Mucosa of stomach (tissue), 1 donor: Measurements from ENCODE around the gene ORM1.

Experiments
- H3K27me3 ChIP-seq: one replicate; pipeline ENCODE4 v1.7.0; 2013; ENCODE audit warnings: mild to moderate bottlenecking, low read length; ENCODE audit not compliant: control insufficient read depth, insufficient read depth
- H3K36me3 ChIP-seq: one replicate; pipeline ENCODE4 v1.7.0; 2013; ENCODE audit warnings: low read length; ENCODE audit not compliant: control insufficient read depth, insufficient read depth
- H3K4me1 ChIP-seq: one replicate; pipeline ENCODE4 v1.7.0; 2013; ENCODE audit warnings: mild to moderate bottlenecking, low read length; ENCODE audit not compliant: control insufficient read depth, insufficient read depth
- H3K4me3 ChIP-seq: one replicate; pipeline ENCODE4 v1.7.0; 2013; ENCODE audit warnings: low read length
- H3K9ac ChIP-seq: one replicate; pipeline ENCODE4 v1.7.0; 2013; ENCODE audit warnings: mild to moderate bottlenecking, low read length, moderate library complexity
- H3K9me3 ChIP-seq: one replicate; pipeline ENCODE4 v1.7.0; 2013; ENCODE audit warnings: mild to moderate bottlenecking, low read length, moderate library complexity; ENCODE audit not compliant: control insufficient read depth
- donor health status: Pancreatic carcinoma.

Gene ORM1

DNA sequence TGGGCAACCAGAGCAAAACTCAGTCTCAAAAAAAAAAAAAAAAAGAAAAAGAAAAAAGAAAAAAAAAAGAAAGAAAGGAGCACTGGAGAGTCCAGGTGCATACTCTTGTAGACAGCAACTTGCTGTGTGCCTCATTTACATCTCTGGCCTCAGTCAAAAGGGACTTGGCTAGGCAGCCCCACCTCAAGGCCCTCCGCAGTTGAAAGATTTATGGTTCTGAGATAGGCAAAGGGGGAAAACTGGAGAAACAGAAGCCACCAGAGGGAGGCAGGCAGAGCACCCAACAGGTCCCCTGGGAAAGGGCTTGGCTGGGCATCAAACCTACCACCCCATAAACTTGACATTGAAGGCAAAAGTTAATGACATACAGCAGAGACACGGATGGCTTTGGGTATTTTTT lies 12.8 kb downstream of the ORM1 start:
- no peaks in the 10 kb centered on the region for H3K27me3 ChIP-seq
- no peak overlapping the region for H3K4me3 ChIP-seq
- H3K4me1 ChIP-seq = no peaks in the 10 kb centered on the region
- H3K9ac ChIP-seq = no peak overlapping the region
- peaks cover 17% of the 10 kb centered on the region for H3K36me3 ChIP-seq
- H3K9me3 ChIP-seq = no peaks in the 10 kb centered on the region

DNA sequence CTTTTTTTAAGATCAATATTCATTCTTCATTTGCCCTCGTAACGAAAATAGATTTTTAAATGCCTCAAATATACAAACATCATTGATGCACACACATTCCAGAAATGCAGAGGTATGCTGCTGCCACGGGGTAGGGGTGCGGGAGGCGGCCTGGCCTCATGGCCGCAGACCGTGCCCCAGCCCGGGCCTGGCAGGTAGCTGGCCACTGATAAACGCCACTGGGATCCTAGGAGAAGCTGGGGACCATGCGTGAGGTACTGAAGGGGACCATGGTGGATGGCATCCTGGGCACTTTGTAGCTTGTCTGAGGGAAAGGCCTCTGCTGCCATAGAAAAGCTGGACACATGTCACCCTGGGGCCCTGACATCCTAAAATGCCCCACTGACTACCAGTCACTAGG lies 13.3 kb downstream of the ORM1 start:
- Histone ChIP-seq H3K9ac (no peak overlapping the region), H3K27me3 (no peaks in the 10 kb centered on the region), H3K36me3 (peaks cover 17% of the 10 kb centered on the region), H3K4me1 (no peaks in the 10 kb centered on the region), H3K9me3 (no peaks in the 10 kb centered on the region), H3K4me3 (no peak overlapping the region)

DNA sequence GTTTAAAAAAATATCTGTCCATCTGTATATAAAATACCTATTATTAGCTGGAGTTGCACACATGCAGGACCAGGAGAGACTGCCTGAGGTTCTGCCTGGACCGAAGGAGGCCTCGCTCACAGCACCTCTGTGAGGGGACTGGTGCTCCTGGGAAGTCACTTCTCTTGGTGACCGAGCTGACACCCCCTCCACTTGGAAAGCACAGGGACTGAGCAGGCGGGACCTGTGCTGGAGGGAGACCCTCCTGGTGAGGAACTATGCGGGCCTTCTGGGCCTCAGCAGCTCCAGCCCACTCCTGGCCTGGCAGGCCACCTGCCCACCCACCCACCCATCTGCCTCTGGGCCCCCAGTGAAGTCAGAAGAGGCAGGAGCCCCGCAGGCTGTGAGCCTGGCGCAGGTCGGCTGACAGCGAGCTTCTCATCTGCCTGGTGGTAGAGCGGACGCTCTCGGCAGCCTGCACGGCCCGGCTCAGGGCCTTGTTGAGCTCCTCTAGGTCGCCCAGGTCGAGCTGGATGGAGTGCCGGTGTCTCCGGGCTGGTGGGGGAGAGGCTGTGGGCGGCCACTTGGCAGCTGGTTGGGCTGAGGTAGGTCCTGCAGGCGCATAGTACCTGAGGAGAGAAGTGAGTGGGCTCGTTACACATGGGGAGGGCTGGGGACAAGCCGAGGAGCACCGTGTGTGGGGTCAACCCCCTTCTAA lies 13.9 kb downstream of the ORM1 start:
- no peaks in the 10 kb centered on the region for H3K9me3 ChIP-seq
- peaks cover 19% of the 10 kb centered on the region for H3K36me3 ChIP-seq
- H3K4me1 ChIP-seq = no peaks in the 10 kb centered on the region
- H3K4me3 ChIP-seq = no peak overlapping the region
- no peaks in the 10 kb centered on the region for H3K27me3 ChIP-seq
- no peak overlapping the region for H3K9ac ChIP-seq

DNA sequence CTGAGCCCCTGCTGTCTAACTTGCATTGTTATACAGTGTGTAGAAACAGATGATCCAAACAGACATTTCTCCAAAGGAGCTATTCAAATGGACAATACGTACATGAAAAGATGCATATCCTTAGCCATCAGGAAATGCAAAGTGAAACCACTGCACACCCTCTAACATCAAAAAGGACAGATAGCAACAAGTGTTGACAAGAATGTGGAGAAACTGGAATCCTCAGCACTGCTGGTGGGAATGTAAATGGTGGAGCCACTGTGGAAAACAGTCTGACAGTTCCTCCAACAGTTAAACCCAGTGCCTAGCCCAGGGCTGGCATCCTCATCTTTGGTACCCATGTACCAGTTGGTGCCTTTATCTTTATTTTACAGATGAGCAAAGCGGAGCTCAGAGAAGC lies 15.3 kb downstream of the ORM1 start:
- Histone ChIP-seq H3K9ac (no peak overlapping the region), H3K4me1 (no peaks in the 10 kb centered on the region), H3K9me3 (no peaks in the 10 kb centered on the region), H3K36me3 (peaks cover 29% of the 10 kb centered on the region), H3K27me3 (no peaks in the 10 kb centered on the region), H3K4me3 (no peak overlapping the region)

DNA sequence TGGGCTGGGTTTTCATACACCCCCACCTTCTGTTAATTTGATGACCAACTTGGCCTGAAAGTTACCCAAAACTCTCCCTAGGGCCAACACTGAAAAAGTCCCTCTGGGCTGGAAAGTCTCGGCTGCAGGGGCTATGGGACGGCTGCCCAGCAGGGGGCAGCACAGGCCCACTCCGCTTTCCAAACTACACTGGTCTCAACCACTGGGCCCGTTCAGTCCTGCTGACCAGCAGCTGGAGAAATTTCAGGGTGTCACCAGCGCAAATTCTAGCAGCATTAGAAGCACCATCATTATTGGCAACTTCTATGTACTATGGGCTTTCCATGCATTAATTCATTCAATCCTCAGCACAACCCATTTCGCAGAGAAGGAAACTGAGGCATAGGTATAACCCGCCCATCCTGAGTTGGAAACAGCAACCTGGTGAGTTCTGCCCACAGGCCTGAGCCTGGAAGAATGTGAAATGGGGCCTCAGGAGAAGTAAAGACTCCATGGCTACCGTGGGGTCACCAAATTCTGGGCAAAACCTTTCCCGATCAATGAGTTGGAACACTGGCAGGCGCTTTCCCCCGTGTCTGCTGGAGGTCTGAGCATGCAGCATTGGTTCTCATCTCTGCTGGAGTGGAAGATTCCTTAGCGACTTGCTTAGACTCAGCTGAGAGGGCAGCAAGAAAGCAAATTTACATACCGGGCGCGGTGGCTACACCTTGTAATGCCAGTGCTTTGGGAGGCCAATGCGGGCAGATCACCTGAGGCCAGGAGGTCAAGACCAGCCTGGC lies 16.4 kb downstream of the ORM1 start:
- Histone ChIP-seq H3K4me1 (no peaks in the 10 kb centered on the region), H3K27me3 (no peaks in the 10 kb centered on the region), H3K4me3 (no peak overlapping the region), H3K36me3 (peaks cover 34% of the 10 kb centered on the region), H3K9ac (no peak overlapping the region), H3K9me3 (no peaks in the 10 kb centered on the region)

DNA sequence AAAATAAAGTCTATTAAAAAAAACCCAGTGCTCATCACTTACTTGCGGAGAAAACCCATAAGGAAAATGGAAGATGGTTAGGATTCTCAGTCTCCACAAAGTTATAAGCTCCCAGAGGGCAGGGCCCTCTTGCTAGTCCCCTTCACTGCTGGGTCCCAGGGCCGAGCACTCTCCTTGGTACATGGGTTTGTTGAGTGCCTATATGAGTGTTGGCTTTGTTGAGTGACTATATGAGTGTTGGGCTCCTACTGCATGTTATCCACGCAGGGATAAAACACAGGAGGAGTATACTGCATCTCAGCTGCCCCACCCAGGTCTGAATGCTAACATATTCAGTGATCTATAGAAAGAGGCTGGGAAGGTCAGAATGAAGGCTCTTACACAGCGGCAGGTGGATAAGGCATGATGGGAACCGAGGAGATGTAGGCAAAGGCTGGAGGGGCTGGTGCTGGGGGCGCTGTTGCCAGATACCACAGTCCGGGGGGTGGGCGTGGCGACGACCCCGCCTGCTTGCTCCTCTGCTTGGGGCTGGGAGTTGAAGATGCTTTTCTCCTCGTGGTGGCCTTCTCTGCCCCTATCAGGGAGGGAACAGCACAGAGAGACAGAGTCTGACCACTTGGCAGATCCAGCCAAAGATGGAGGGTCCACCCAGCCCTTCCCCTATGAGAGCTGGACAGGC lies 18.4 kb downstream of the ORM1 start:
- H3K9ac ChIP-seq = no peak overlapping the region
- H3K27me3 ChIP-seq = no peaks in the 10 kb centered on the region
- no peak overlapping the region for H3K4me3 ChIP-seq
- H3K9me3 ChIP-seq = no peaks in the 10 kb centered on the region
- peaks cover 39% of the 10 kb centered on the region for H3K36me3 ChIP-seq
- H3K4me1 ChIP-seq = no peaks in the 10 kb centered on the region

DNA sequence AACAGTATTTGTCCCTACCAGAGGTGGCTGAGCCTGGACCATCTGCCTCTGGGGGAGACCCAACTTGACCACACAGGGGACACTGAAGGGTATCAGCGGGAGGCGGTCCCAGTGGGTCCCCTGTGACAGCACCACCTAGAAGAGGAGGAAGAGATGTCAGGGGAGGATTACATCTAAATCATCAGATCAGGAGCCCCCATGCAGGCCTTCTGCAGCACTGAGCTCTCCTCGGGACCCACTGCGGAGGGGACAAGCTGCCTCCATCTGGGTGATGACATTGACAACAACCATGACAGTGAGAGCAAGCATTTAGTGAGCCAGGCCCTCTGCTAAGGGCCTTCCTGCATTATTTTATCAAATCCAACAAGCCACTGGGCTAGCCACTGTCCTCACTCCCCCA lies 19.1 kb downstream of the ORM1 start:
- no peak overlapping the region for H3K4me3 ChIP-seq
- no peaks in the 10 kb centered on the region for H3K27me3 ChIP-seq
- H3K9ac ChIP-seq = no peak overlapping the region
- no peaks in the 10 kb centered on the region for H3K4me1 ChIP-seq
- no peaks in the 10 kb centered on the region for H3K9me3 ChIP-seq
- peaks cover 39% of the 10 kb centered on the region for H3K36me3 ChIP-seq

DNA sequence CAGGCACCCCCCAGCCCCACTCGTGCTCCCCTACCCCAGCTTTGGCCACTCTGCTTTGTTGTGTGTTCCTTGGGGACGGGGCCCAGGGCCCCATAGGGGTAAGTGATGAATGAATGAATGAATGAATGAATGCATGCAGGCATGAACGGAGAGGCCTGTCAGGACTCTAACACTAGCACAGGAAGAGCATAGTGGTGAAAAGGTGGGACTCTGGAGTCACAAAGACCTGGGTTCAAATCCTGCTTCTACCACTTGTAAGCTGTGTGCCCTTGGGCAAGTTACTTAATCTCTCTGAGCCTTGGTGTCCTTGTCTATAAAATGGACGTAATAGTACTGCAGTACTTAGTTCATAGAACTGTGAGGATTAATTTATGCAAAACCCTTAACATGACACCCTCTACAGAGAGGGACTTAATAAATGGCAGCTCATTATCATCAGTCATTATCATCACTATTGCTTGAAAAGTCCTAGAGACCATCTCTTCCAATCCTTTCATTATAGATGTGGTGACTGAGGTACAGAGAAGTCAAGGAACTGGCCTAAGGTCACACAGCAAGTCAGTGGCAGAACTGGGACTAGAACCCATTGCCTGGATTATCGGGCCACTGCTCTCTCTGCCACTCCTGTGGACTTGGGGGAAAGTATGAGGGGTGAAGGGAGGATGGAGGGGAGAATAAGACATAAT lies 20.0 kb downstream of the ORM1 start:
- no peaks in the 10 kb centered on the region for H3K4me1 ChIP-seq
- H3K27me3 ChIP-seq = no peaks in the 10 kb centered on the region
- peaks cover 34% of the 10 kb centered on the region for H3K36me3 ChIP-seq
- H3K9me3 ChIP-seq = no peaks in the 10 kb centered on the region
- no peak overlapping the region for H3K4me3 ChIP-seq
- H3K9ac ChIP-seq = no peak overlapping the region

DNA sequence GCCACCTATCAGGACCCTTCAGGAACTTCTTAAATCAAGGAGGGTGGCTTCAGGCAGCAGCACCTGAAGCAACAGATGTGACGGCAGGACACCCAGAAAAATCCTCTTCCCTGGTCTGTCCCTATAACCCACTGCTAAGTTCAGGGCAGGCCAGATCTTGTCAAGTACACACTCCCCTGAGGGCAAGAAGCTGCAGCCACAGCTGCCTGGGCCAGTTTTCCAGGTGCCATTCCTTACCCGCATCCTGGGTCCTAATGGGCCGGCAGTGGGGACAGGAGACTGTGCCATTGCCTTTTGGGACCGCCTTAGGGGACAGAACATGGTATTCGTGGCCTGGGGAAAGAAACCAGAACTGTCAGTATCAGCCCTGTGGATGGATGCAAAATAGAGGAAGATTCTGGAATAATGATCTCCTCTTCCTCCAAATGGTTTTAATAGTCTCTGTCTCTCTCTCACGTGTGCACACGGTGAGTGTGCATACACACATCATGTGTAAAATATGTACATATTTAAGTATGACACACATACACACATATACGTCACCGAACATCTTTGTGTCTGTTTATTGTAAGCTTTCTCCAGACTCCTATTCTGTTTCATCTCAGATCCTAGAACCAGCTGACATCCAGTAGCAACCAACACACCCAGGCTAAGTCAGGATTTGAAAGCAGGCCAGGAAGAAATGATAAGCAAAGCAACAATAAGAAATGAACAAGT lies 20.7 kb downstream of the ORM1 start:
- peaks cover 29% of the 10 kb centered on the region for H3K36me3 ChIP-seq
- H3K4me3 ChIP-seq = no peak overlapping the region
- peaks cover 1% of the 10 kb centered on the region for H3K4me1 ChIP-seq
- no peaks in the 10 kb centered on the region for H3K27me3 ChIP-seq
- H3K9ac ChIP-seq = no peak overlapping the region
- no peaks in the 10 kb centered on the region for H3K9me3 ChIP-seq

DNA sequence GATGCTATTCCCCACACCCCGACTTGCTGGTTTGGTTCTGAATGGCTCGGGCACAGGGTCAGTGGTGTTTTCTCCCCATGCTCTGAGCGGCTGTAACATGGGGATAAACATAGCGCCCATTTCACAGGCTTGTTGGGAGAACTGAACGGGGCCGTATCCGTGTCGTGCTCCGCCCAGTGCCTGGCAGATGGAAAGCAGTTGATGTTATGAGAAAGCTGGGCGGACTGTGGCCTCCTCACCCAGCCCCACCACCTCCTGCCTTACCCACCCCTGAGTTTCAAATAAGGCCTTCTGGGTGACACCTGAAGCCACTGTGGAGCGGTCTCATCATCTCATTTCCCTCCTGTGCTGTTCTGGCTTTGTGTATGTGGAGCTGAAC lies 21.3 kb downstream of the ORM1 start:
- Histone ChIP-seq H3K9ac (no peak overlapping the region), H3K9me3 (no peaks in the 10 kb centered on the region)

DNA sequence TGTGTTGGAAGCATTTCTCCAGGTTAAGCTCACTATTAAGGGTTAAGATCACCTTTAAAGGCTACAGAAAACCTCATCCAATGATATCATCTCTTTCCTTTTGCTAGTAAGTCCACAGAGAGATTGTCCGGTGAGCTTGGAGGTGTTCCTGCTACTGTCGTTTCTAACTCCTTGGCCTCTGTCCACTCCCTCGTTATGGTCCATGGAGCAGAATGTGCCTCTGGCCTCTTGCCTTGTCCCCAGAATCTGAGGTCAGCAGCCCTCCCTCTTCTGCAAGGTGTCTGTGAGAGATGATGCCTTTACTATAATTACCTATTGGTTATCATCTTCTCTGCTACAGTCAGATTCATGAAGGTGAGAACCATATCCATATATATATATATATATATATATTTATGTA lies 21.8 kb downstream of the ORM1 start:
- Histone ChIP-seq H3K27me3 (no peaks in the 10 kb centered on the region), H3K4me3 (no peak overlapping the region), H3K9me3 (no peaks in the 10 kb centered on the region), H3K4me1 (peaks cover 4% of the 10 kb centered on the region), H3K9ac (no peak overlapping the region), H3K36me3 (peaks cover 26% of the 10 kb centered on the region)

More for the DNA sequence above, 21.3 kb downstream of the ORM1 start:
- Histone ChIP-seq H3K27me3 (no peaks in the 10 kb centered on the region), H3K4me1 (peaks cover 4% of the 10 kb centered on the region), H3K4me3 (no peak overlapping the region), H3K36me3 (peaks cover 27% of the 10 kb centered on the region)
